C1 segment of cervical spinal cord (tissue), 14 donors: ENCODE results near the gene SNX22.
A peak's percentile ranks its signal among the peaks of the same experiment; 100 is the strongest.

Experiments used
- DNase-seq, 14 donors: peaks; one replicate each; lab custom pipeline; 2025; lab: John Stamatoyannopoulos, UW

The SNX22 gene

GRCh38 chr15:64156652-64157331 lies 5.3 kb downstream of the SNX22 start:
- no peak for DNase-seq

DNA sequence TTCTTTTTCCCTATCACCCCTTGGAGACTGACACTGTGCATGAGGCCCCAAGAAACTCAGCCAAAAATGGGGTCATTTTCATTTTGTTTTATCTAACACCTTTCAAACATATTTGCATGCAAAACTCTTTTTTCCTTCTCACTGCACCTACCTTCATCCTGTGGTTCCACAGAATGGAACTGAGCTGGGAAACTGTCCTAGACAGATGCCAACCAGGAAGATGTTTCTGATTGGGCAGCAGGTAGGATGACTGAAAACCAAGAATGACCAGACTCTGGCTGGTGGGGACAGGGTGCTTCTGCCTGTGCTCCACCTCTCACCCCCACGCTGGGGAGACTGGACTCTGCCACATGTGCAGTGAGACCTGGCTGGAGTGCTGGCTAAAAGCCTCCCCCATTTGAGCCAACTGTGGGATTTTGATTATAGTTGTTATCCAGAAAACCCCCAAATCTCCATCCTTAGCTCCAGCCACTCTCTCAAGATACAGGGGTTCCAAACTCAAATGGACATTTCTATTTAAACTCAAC lies 6.1 kb downstream of the SNX22 start:
- no peak for DNase-seq

GRCh38 chr15:64158363-64159134 lies 7.0 kb downstream of the SNX22 start:
- DNase-seq, result no peak

GRCh38 chr15:64161688-64162477 lies 10.4 kb downstream of the SNX22 start:
- DNase-seq, result no peak

DNA sequence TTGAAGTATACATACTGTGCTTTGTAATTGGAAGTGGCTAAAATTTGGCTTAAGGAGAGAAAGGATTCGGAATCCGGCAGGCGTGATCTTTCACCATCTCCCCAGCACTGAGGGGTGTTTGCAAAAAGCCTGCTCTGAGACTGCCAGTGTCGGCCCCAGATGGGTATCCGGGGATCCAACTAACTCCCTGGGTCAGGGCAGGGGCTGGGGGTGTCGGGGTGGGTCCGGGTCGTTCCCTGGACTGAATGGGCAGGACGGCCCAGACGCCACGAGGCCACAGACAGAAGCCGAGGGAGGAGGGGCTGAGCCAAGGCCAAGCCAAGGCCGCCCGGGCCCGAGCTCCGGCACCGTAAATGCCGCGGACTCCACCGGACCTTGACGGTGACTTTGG lies 10.9 kb downstream of the SNX22 start:
- DNase-seq, result peak in 1 of 14 donors; percentile 79

DNA sequence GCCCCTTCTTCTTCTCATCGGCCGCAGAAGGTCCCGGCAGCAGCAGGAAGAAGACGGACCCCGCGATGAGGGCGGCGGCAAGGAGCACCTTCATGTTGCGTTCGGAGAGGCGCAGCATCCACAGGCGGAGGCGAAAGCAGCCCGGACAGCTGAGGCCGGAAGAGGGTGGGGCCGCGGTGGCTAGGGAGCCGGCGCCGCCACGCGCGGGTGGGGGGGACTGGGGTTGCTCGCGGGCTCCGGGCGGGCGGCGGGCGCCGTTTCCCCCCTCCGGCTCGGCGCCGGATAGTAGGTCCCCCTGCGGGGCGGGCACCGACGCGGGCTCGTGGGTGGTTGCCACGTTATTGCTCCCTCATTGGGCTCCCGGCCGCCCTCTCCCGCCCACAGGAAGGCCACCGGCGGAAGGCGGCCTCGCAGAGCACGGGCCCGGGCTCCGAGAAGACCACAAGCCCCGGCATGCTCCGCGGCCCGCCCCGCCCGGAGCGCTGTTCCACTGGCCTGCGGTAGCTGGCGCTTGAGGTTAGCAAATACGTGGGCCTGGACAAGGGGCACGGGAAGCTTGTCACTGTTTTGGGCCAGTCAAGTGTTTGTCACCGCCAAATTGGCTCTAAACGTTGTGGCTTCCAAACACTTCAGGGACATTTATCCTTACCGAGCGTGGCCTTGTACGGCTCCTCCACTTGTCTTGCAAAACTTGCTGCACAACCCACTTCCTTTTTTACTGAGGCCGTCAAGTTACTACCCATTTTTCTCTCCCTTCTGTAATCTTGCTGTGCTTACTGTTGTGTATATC lies 11.5 kb downstream of the SNX22 start, which contains the start of gene PPIB:
PPIB (minus strand) TSS at position 154 of the 790 bp plus-strand sequence; CDS start at position 118, 36 bp downstream.
- DNase-seq, result peak; percentile 82 to 99 (median 96)

GRCh38 chr15:64163659-64164362 lies 12.3 kb downstream of the SNX22 start:
- peak in 3 of 14 donors; percentile 33 to 59 (median 51) for DNase-seq

DNA sequence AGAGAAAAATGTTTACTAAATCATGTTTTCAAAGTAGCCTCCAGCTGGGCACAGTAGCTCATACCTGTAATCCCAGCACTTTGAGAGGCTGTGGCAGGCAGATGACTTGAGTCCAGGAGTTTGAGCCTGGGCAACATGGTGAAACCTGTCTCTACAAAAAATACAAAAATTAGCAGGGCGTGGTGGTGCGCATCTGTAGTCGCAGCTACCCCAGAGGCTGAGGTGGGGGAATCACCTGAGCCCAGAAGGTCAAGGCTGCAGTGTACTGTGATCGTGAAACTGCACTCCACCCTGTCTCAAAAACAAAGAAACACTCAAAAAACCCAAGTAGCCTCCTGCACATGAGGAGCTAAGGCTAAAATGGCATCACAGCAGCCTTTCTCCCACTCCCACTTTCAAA lies 12.9 kb downstream of the SNX22 start:
- DNase-seq, result no peak

DNA sequence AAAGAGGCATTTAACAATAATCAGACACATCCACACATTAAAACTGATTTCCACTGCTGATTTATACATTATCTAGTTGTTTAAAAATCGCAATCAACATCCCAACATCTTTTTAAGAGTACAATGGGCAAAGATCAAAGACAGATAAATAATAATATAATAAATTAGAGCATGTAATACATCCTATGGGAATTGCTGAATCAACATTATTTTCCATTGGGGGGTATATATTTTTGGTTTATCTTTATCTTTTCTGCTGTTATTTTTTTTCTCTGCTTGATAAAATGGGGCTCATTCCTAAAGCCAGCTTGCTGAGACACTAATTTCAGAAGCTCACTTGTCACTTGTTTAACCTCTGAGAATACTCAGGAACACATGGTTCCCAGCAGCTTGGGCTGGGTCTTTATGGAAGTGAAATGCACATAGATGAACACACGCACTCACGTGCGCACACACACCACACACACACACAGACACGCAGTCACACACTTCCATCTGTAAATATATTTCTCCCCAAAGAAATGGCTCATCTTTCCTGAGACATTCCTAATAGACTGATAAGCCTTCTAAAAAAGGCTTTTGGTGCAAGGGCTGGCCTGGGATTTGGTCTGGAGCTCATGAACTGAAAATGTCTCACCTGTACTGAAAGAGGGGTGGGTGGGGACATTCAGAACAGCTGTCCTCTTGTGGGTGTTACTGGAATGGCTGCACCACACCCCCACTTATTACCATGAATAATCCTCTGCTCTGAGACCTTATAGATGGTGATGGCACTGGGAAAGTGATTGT lies 14.8 kb downstream of the SNX22 start:
- no peak for DNase-seq

- no peak for DNase-seq
These were observed 28.8 kb downstream of the SNX22 start for GRCh38 chr15:64180235-64180824.

DNA sequence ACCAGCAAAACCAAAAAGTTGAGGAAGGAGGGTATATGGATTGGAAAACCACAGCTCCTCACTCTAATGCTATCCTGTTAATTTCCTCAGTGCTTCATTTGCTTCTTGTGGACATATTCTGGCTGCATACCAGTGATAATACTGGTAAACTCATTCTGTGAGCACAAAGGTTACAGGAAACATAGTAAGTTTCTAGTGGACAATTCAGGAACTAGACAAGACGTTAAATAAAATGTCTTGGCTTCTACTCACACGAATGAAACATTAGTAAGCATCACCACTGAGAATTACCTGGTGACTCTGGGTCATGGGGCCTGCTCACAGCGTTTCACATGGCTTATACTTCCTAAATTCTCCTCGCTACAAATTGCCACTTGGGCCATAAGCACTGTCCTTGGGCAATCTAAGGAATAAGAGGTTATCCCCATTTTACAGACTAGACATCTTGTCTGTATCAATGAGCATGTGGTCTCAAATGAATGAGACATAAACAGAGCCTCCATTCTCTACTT lies 31.4 kb downstream of the SNX22 start:
- no peak for DNase-seq

DNA sequence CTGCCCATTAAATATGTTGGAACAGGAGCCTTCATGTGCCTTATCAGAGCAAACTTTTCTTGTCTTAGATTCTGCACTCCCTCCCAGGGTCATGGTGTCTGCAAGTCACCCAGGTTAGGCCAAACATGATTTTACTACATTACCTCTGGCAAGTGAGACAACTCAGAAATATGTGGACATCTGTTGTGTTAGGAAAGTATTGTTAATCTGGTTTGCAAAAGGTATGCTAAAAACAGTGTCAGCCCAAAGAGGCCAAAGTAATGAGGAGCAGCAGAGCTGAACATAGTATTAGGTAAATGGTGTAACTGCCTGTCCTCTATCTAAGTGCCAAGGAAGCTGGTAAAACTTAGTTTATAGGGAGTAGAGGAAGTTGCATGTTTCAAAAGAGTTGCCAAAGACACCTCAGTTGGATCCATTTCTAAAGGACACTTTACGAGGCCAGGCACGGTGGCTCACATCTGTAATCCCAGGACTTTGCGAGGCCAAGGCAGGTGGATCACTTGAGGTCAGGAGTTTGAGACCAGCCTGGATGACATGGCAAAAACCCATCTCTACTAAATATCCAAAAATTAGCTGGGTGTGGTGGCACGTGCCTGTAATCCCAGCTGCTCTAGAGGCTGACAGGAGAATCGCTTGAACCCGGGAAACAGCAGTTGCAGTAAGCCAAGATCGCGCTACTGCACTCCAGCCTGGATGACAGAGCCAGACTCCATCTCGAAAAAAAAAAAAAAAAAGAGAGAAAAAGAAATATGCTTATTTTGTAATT lies 33.8 kb downstream of the SNX22 start:
- no peak for DNase-seq

- DNase-seq, result no peak
These were observed 36.1 kb downstream of the SNX22 start for GRCh38 chr15:64187396-64188191.

- no peak for DNase-seq
These were observed 40.7 kb downstream of the SNX22 start for GRCh38 chr15:64191971-64192830.

DNA sequence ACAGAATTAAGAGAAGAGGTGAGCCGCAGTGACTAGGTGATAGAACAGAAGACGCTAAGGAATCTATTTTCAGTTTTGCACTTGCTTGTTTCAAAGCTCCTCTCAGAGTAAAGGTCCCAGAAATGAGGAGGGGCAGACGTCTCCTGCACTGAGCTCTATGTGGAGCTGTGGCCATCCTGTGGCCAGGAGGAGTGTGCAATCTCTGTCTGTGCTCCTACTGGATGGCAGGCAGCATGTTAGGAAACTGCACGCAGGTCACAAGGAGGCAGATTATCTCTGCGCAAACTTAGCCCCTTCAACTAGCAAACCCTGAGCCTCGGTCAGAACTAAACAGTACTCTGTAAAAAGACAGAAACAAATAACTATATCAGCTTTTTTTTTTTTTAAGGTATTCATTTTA lies 42.4 kb downstream of the SNX22 start:
- no peak for DNase-seq

- DNase-seq, result no peak
These were observed 45.9 kb downstream of the SNX22 start for GRCh38 chr15:64197425-64197824.
